Measurements from ENCODE around the gene ZNHIT3.

ZNHIT3 gene

DNA sequence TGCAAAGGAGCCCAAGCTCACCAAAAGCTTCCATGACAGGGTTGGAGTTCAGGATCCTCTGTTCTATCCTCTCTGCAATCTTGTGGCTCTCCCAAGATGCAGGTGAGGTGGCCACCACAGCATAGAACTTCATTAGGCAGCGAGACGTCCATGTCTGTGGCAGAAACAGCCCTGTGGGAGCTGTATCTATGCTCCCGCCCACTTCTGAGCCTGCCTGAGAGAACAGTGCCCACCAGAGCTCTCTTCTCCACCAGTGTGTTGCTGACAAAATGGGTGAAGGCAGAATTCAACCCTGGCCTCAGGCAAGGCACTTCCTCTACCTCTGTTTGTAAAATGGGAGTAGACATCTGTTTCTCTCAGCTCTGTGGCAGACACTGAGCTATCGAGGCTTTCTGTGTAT, 29.4 kb downstream of the ZNHIT3 start:
- no peak for DNase-seq

- DNase-seq: no peak
Observed at GRCh38 chr17:36523113-36523512, 36.6 kb downstream of the ZNHIT3 start.

- DNase-seq: no peak
Observed at GRCh38 chr17:36524428-36524876, 38.0 kb downstream of the ZNHIT3 start.

- DNase-seq: no peak
Observed at GRCh38 chr17:36525113-36525512, 38.6 kb downstream of the ZNHIT3 start.

DNA sequence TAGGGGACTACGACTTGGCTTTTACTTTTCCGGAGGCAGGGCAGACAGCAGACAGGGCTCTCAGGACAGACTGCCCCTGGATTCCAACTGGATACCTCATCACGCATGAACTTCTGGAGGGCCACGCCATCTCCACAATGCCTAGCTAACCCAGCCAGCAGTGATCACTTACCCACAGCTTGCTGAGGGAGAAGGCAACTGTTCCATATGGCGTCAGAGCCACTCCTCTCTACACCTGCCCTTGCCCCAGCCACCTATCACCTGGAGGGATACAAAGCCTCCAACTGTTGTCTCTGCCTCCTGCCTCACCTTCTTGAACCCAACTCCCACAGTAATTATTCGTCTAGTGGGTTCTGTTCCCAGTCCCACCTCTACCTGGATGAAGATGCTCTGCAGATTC, 39.4 kb downstream of the ZNHIT3 start:
- DNase-seq: no peak

DNA sequence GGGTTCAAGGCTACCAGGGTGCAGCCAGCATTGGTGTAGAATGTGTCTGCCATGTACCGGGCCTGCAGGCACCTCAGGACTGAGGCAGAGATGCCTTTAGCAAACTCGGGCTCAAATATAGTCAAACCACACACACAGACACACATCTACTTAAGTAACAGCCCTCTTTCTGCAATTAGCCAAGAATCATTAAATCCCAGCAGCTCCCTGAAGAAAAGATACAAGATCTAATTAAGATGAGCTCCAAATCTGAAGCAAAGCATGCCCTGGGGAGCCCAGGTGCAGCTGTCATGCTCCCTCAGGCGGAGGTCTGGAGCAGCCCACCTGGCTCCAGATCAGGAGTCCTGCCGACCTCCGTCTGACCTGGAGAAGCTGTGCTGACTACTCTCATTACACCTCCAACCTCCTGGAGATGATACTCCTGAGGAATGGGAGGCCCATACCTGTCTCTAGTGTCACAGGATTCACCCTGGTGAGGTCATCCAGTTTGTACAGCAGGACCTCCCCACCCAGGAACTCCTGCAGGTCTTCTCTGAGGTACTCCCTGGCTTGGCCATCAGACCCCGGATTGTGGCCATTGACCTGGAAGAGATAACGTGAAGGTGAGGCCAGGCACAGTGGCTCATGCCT, 41.3 kb downstream of the ZNHIT3 start:
- DNase-seq: no peak

- no peak for DNase-seq
Observed at GRCh38 chr17:36529121-36529520, 42.6 kb downstream of the ZNHIT3 start.

- no peak for DNase-seq
Observed at GRCh38 chr17:36532435-36532975, 46.0 kb downstream of the ZNHIT3 start.

GRCh38 chr17:36533935-36534839, 47.7 kb downstream of the ZNHIT3 start:
- DNase-seq: peak; percentile 68

GRCh38 chr17:36534840-36535668, 48.6 kb downstream of the ZNHIT3 start, which contains the start of the genes MYO19 and PIGW:
MYO19 (minus strand) TSS chr17:36534868; CDS start chr17:36532538, 2,330 bp downstream.
PIGW (plus strand) TSS chr17:36534987; CDS start chr17:36537102, 2,115 bp downstream.
- DNase-seq: peak; percentile 77

- DNase-seq: no peak
Observed at GRCh38 chr17:36535669-36536081, 49.2 kb downstream of the ZNHIT3 start.

GRCh38 chr17:36540696-36541095, 54.2 kb downstream of the ZNHIT3 start:
- no peak for DNase-seq

- DNase-seq: no peak
Observed at GRCh38 chr17:36542755-36543154, 56.3 kb downstream of the ZNHIT3 start.

DNA sequence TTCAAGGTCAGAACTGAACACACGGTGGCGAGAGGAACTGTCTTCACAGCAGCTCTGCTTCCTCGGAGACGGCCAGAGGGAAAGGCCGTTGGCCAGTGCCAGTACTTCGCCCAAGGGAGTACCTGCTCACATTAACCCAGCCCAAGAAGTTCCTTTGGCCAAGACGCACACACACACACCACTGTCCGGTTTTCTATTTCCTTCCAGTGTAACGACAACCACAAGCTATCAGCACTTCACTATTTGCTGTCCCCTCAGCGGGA, 57.5 kb downstream of the ZNHIT3 start:
- peak; percentile 0 for DNase-seq

- DNase-seq: peak; percentile 79
Observed at GRCh38 chr17:36544307-36545076, 58.0 kb downstream of the ZNHIT3 start, which contains the start of gene GGNBP2. GGNBP2 (plus strand) TSS chr17:36544919; CDS start chr17:36545725, 806 bp downstream.

DNA sequence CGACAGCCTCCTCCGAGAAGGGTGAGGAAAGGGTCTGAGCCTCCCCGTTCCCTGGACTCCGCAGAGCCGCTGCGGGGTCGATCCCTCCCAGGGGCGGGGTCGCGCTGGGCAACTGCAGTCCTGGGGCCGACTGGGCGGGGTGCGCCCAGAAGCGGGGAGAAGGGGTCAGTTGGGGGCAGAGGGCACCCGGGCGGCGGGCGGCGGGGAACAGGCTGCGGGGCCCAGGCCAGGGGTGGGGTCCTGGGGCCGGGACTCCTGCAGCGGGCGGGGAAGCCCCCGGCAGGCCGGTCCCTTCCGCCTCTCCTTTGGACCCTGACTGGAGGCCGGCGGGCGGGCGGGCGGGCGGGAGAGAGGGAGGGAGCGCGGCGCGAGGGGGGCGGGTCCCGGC, 58.6 kb downstream of the ZNHIT3 start:
- peak; percentile 73 for DNase-seq
